ENCODE measurements around the gene ACSF3.

ACSF3 gene

DNA sequence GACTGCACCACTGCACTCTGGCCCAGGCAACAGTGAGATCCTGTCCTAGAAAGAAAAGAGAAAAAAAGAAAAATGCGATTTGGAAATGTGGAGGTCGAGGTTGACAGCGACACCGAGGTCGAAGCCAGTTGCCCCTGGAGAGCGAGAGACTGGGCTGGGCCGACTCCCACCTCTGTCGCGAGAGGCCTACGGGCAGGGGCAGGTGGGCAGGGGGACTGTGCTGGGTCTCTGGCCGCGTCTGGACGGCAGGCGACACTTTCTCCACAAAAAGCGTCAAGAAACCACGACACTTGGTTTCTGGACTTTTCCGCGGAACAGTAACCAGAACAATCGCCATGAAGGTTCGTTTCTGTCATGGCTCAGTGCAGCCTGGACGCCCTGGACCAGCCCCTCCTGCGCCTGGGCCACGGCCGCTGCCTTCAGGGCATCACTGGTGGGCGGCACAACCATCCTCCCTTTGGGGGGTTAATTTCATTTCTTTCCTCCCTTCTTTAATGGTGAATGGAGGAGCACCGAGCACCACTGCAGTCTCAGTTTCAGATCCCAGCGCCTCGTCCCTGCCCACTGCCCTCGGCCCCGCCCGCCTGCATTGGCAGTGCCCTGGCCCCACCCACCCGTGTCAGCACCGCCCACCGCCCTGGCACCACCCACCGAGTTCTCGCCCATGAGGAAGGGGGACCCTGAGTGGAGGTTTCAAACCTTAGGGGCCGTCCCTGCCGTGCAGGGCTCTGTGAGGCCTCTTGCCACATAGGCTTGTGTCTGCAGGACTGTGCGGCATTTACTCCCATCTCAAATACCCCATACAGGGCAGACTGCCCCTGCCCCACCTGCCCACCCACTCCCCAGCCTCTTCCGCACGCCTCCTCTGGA lies 59.4 kb downstream of the ACSF3 start:
- TF ChIP-seq SNAI2 (CRISPR knock-in tag; IDR thresholded peaks at IDR 0.05) (no peak), ARNTL (CRISPR knock-in tag; IDR thresholded peaks at IDR 0.05; ENCODE audit: borderline replicate concordance, low read depth) (no peak)
- no peak for ATAC-seq

DNA sequence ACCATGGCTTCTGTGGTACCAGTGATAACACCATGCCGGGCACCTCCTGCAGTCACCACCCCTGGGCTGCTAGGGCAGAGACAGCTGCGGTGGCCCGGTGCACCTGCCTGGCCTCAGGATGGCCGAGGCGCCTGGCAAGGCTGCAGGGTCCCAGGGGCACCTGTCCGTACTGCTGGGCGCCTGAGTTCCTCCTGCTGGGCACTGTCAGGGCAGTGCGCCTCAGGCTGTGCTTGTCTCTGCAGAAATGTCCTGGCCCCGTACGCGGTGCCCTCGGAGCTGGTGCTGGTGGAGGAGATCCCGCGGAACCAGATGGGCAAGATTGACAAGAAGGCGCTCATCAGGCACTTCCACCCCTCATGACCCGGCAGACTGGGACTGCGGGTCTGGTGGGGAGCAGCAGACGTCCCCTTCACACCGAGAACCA lies 60.2 kb downstream of the ACSF3 start:
- no peak for ATAC-seq
- no peak for TF ChIP-seq RARB (CRISPR knock-in tag; IDR thresholded peaks at IDR 0.05)
- TF ChIP-seq, protein P1, sequence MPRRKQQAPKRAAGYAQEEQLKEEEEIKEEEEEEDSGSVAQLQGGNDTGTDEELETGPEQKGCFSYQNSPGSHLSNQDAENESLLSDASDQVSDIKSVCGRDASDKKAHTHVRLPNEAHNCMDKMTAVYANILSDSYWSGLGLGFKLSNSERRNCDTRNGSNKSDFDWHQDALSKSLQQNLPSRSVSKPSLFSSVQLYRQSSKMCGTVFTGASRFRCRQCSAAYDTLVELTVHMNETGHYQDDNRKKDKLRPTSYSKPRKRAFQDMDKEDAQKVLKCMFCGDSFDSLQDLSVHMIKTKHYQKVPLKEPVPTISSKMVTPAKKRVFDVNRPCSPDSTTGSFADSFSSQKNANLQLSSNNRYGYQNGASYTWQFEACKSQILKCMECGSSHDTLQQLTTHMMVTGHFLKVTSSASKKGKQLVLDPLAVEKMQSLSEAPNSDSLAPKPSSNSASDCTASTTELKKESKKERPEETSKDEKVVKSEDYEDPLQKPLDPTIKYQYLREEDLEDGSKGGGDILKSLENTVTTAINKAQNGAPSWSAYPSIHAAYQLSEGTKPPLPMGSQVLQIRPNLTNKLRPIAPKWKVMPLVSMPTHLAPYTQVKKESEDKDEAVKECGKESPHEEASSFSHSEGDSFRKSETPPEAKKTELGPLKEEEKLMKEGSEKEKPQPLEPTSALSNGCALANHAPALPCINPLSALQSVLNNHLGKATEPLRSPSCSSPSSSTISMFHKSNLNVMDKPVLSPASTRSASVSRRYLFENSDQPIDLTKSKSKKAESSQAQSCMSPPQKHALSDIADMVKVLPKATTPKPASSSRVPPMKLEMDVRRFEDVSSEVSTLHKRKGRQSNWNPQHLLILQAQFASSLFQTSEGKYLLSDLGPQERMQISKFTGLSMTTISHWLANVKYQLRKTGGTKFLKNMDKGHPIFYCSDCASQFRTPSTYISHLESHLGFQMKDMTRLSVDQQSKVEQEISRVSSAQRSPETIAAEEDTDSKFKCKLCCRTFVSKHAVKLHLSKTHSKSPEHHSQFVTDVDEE (CRISPR knock-in tag; IDR thresholded peaks at IDR 0.05) = no peak
- TF ChIP-seq, protein P2, sequence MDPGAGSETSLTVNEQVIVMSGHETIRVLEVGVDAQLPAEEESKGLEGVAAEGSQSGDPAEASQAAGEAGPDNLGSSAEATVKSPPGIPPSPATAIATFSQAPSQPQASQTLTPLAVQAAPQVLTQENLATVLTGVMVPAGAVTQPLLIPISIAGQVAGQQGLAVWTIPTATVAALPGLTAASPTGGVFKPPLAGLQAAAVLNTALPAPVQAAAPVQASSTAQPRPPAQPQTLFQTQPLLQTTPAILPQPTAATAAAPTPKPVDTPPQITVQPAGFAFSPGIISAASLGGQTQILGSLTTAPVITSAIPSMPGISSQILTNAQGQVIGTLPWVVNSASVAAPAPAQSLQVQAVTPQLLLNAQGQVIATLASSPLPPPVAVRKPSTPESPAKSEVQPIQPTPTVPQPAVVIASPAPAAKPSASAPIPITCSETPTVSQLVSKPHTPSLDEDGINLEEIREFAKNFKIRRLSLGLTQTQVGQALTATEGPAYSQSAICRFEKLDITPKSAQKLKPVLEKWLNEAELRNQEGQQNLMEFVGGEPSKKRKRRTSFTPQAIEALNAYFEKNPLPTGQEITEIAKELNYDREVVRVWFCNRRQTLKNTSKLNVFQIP (CRISPR knock-in tag; IDR thresholded peaks at IDR 0.05; ENCODE audit: borderline replicate concordance, low read depth) = no peak
- no peak for TF ChIP-seq ISL1 (CRISPR knock-in tag; IDR thresholded peaks at IDR 0.05)
- TF ChIP-seq OSR1 (CRISPR knock-in tag; IDR thresholded peaks at IDR 0.05) = no peak
- no peak for TF ChIP-seq ZFP3 (CRISPR knock-in tag; IDR thresholded peaks at IDR 0.05)
- no peak for TF ChIP-seq ESRRG (CRISPR knock-in tag; IDR thresholded peaks at IDR 0.05)
- TF ChIP-seq ZNF565 (CRISPR knock-in tag; conservative IDR thresholded peaks at IDR 0.05; ENCODE audit: low read depth) = no peak
- TF ChIP-seq BACH2 (CRISPR knock-in tag; IDR thresholded peaks at IDR 0.05; ENCODE audit: borderline replicate concordance) = no peak
- TF ChIP-seq, protein P3, sequence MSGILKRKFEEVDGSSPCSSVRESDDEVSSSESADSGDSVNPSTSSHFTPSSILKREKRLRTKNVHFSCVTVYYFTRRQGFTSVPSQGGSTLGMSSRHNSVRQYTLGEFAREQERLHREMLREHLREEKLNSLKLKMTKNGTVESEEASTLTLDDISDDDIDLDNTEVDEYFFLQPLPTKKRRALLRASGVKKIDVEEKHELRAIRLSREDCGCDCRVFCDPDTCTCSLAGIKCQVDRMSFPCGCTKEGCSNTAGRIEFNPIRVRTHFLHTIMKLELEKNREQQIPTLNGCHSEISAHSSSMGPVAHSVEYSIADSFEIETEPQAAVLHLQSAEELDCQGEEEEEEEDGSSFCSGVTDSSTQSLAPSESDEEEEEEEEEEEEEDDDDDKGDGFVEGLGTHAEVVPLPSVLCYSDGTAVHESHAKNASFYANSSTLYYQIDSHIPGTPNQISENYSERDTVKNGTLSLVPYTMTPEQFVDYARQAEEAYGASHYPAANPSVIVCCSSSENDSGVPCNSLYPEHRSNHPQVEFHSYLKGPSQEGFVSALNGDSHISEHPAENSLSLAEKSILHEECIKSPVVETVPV (CRISPR knock-in tag; IDR thresholded peaks at IDR 0.05) = no peak
- no peak for TF ChIP-seq SNAI2 (CRISPR knock-in tag; IDR thresholded peaks at IDR 0.05)
- TF ChIP-seq TCF4 (CRISPR knock-in tag; IDR thresholded peaks at IDR 0.05; ENCODE audit: borderline replicate concordance) = no peak
- TF ChIP-seq CSDC2 (CRISPR knock-in tag; IDR thresholded peaks at IDR 0.05) = no peak

DNA sequence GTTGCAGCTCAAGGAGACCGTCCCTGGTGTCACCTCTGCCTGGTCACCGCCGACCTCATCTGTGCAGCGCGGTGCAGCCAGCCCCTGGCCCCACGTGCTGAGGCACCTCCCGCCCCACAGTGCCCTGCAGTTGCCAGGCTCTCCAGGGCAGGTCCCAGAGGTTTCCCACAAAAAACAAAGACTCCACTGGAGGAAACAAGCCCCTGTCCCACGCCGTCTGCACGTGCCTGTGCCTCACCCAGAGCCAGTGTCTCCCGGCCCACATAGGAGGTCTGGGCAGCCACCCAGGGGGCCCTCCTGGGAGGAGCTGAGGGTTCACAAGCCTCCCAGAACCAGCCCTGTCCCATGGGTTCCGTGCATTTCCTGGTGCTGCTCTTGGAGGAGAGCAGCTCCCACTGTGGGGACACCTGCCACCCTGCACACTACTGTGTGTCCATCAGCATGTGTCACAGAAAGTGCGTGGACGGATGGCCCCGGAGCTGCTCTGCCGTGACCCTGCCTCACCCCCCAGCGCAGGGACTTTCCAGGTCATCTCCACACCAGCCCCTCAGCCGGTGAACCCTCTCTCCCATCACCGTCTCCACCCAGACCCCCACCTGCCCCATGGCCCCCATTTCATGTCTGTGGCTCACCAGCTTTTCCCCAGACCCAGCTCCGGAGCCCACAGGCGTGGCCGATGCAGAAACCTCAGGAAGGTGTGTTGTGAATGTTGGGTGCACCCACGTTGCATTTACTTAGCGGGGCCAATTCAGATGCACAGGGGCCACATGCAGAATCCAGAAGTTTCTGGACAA lies 60.9 kb downstream of the ACSF3 start:
- ATAC-seq = no peak; the same call in 2 of the 3 replicates
- TF ChIP-seq TOX (CRISPR knock-in tag; IDR thresholded peaks at IDR 0.05; ENCODE audit: borderline replicate concordance) = no peak
- TF ChIP-seq, protein P4, sequence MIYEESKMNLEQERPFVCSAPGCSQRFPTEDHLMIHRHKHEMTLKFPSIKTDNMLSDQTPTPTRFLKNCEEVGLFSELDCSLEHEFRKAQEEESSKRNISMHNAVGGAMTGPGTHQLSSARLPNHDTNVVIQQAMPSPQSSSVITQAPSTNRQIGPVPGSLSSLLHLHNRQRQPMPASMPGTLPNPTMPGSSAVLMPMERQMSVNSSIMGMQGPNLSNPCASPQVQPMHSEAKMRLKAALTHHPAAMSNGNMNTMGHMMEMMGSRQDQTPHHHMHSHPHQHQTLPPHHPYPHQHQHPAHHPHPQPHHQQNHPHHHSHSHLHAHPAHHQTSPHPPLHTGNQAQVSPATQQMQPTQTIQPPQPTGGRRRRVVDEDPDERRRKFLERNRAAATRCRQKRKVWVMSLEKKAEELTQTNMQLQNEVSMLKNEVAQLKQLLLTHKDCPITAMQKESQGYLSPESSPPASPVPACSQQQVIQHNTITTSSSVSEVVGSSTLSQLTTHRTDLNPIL (CRISPR knock-in tag; IDR thresholded peaks at IDR 0.05; ENCODE audit: low read depth) = no peak
- no peak for TF ChIP-seq SNAI2 (CRISPR knock-in tag; IDR thresholded peaks at IDR 0.05)
- no peak for TF ChIP-seq ISL1 (CRISPR knock-in tag; IDR thresholded peaks at IDR 0.05)
- no peak for TF ChIP-seq ZNF565 (CRISPR knock-in tag; conservative IDR thresholded peaks at IDR 0.05; ENCODE audit: low read depth)
- TF ChIP-seq ZNF8 (CRISPR knock-in tag; IDR thresholded peaks at IDR 0.05) = no peak
- TF ChIP-seq ESRRG (CRISPR knock-in tag; IDR thresholded peaks at IDR 0.05) = no peak
- TF ChIP-seq BACH2 (CRISPR knock-in tag; IDR thresholded peaks at IDR 0.05; ENCODE audit: borderline replicate concordance) = no peak
- no peak for TF ChIP-seq ZC3H10 (CRISPR knock-in tag; IDR thresholded peaks at IDR 0.05)
- no peak for TF ChIP-seq ZFP30 (CRISPR knock-in tag; IDR thresholded peaks at IDR 0.05)

All from SK-N-SH treated with all-trans-retinoic acid at 6 μM for 48 hours (cell line).